Neutrophil (primary cell): ENCODE measurements around the gene FREM1.

Experiments
- H3K27ac ChIP-seq: fragments of 200-600 bp; sonication (generic); 2 replicates; pipeline ENCODE4 v1.5.1; 2016; ENCODE audit warnings: mild to moderate bottlenecking, moderate library complexity
- H3K27me3 ChIP-seq: fragments of 200-600 bp; sonication (generic); 2 replicates; pipeline ENCODE4 v1.6.0; 2016; ENCODE audit warnings: mild to moderate bottlenecking
- H3K36me3 ChIP-seq: fragments of 200-600 bp; sonication (generic); 2 replicates; pipeline ENCODE4 v1.5.1; 2017
- H3K4me1 ChIP-seq, 2 experiments: fragments of 200-600 bp in 1 of 2; sonication (generic) in 1 of 2; 1 replicate in 1 of 2; 2 replicates in 1 of 2; pipeline versions ENCODE4 v1.5.1 to v1.6.1; 2013 to 2016; ENCODE audit warnings: low read depth in 1 of 2, low read length in 1 of 2, mild to moderate bottlenecking in 1 of 2, moderate library complexity in 1 of 2; ENCODE audit not compliant: control insufficient read depth in 1 of 2, insufficient read depth in 1 of 2
- H3K4me3 ChIP-seq, 2 experiments: fragments of 200-600 bp in 1 of 2; sonication (generic) in 1 of 2; 1 replicate in 1 of 2; 2 replicates in 1 of 2; pipeline ENCODE4 v1.5.1; 2013 to 2016; ENCODE audit warnings: low read depth in 1 of 2, low read length in 1 of 2, mild to moderate bottlenecking in 1 of 2, moderate library complexity in 1 of 2
- H3K9me3 ChIP-seq: fragments of 200-600 bp; sonication (generic); 2 replicates; pipeline ENCODE4 v1.5.1; 2016
- TF ChIP-seq, protein P1 (sequence below): fragments of 200-600 bp; sonication (generic); IDR thresholded peaks from 2 replicates; pipeline ENCODE4 v1.5.1; 2016; ENCODE audit warnings: antibody characterized with exemption

FREM1 gene

GRCh38 chr9:14761584-14761983, 148.6 kb downstream of the FREM1 start:
- no peaks in the 10 kb centered on the region for H3K4me1 ChIP-seq
- H3K36me3 ChIP-seq: no peaks in the 10 kb centered on the region
- H3K27me3 ChIP-seq: no peaks in the 10 kb centered on the region
- no peak overlapping the region for H3K4me3 ChIP-seq
- H3K9me3 ChIP-seq: no peaks in the 10 kb centered on the region
- H3K27ac ChIP-seq: no peak overlapping the region
- TF ChIP-seq, protein P1, sequence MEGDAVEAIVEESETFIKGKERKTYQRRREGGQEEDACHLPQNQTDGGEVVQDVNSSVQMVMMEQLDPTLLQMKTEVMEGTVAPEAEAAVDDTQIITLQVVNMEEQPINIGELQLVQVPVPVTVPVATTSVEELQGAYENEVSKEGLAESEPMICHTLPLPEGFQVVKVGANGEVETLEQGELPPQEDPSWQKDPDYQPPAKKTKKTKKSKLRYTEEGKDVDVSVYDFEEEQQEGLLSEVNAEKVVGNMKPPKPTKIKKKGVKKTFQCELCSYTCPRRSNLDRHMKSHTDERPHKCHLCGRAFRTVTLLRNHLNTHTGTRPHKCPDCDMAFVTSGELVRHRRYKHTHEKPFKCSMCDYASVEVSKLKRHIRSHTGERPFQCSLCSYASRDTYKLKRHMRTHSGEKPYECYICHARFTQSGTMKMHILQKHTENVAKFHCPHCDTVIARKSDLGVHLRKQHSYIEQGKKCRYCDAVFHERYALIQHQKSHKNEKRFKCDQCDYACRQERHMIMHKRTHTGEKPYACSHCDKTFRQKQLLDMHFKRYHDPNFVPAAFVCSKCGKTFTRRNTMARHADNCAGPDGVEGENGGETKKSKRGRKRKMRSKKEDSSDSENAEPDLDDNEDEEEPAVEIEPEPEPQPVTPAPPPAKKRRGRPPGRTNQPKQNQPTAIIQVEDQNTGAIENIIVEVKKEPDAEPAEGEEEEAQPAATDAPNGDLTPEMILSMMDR: no peak

DNA sequence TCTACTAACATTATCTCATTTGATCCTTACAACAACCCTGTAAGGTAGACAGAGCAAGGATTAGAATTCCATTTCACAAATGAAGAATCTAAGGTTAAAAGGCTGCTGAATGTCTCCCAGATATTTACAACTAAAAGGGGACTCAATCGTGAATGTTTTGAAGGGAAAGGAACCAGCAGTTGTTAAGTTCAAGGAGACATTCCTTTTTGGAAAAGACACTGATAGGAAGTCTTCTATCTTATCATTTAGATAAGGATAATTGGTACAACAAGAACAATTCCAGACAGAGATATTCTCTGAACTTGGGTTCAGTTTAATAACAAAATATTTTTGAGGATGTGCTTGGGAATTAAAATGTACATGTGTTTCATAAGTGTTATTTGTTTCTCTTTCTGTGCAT, 150.2 kb downstream of the FREM1 start:
- H3K36me3 ChIP-seq: no peaks in the 10 kb centered on the region
- no peaks in the 10 kb centered on the region for H3K9me3 ChIP-seq
- H3K27ac ChIP-seq: no peak overlapping the region
- no peaks in the 10 kb centered on the region for H3K27me3 ChIP-seq
- no peaks in the 10 kb centered on the region for H3K4me1 ChIP-seq
- TF ChIP-seq, protein P1: no peak
- no peak overlapping the region for H3K4me3 ChIP-seq

DNA sequence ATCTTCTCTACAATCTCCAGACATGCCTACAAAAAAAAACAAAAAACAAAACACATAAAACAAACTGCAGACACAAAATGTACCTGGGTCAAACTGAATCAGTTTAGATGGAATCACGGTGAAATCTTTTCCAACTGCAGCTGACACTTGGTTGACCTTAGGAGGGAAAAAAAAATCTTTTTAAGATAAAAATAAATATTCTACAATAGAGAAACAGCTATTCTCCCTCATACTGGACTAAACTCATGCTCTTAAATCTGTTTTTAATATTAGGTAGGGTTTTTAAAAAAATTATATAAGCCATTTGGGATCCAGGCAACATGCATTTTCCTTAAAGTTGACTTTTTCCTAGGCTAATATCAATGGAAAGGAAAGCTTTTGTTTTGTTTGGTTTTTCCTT, 153.9 kb downstream of the FREM1 start:
- TF ChIP-seq, protein P1: no peak
- no peaks in the 10 kb centered on the region for H3K9me3 ChIP-seq
- H3K4me3 ChIP-seq: no peak overlapping the region
- no peaks in the 10 kb centered on the region for H3K4me1 ChIP-seq
- H3K36me3 ChIP-seq: no peaks in the 10 kb centered on the region
- H3K27me3 ChIP-seq: no peaks in the 10 kb centered on the region
- no peak overlapping the region for H3K27ac ChIP-seq

DNA sequence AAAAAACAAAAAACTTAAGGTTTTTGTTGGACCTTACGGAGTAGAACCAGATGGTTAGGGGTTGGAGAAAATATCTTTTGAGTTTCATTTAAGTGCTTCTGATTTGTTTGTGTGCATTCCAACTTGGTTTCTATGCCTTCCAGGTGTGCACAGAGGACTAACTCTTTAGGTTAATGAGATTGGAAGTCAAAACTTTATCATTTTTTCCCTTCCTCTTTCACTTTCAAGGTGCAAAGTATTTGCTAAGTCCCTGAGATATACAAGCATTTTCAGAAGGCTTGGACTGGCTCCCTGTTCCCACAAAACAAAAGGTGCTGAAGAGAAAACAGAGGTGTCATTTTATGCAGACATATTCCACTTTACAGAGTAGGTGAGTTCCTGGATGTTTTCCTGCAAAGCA, 157.4 kb downstream of the FREM1 start:
- Histone ChIP-seq H3K27ac (no peak overlapping the region), H3K4me3 (no peak overlapping the region), H3K9me3 (no peaks in the 10 kb centered on the region), H3K36me3 (no peaks in the 10 kb centered on the region), H3K4me1 (no peaks in the 10 kb centered on the region), H3K27me3 (no peaks in the 10 kb centered on the region)
- TF ChIP-seq, protein P1: no peak

GRCh38 chr9:14752271-14752670, 158.0 kb downstream of the FREM1 start:
- Histone ChIP-seq H3K4me1 (no peaks in the 10 kb centered on the region), H3K9me3 (no peaks in the 10 kb centered on the region), H3K27me3 (no peaks in the 10 kb centered on the region), H3K27ac (no peak overlapping the region), H3K36me3 (no peaks in the 10 kb centered on the region), H3K4me3 (no peak overlapping the region)
- TF ChIP-seq, protein P1: no peak

GRCh38 chr9:14750821-14751220, 159.4 kb downstream of the FREM1 start:
- H3K27ac ChIP-seq: no peak overlapping the region
- TF ChIP-seq, protein P1: no peak
- no peaks in the 10 kb centered on the region for H3K27me3 ChIP-seq
- H3K36me3 ChIP-seq: no peaks in the 10 kb centered on the region
- no peak overlapping the region for H3K4me3 ChIP-seq
- no peaks in the 10 kb centered on the region for H3K4me1 ChIP-seq
- no peaks in the 10 kb centered on the region for H3K9me3 ChIP-seq
